H9 (cell line): ENCODE data around the gene TSPAN32. TPM values are rescaled to one million over a fixed set of nuclear protein-coding genes. Genes with fewer than 3 reads are reported as not detected.
A peak's percentile ranks its signal among the peaks of the same experiment; 100 is the strongest.

Experiments used
- DNase-seq: peaks from one replicate; pipeline ENCODE4 v3.0.0-alpha.2; 2017
- H2AFZ ChIP-seq: one replicate; pipeline ENCODE4 v1.6.1; 2013; ENCODE audit warnings: mild to moderate bottlenecking, low read length, control low read depth, moderate library complexity
- H2AK5ac ChIP-seq: 2 replicates; pipeline ENCODE4 v1.6.1; 2013; ENCODE audit warnings: low read length, control low read depth, mixed read lengths; ENCODE audit not compliant: insufficient read length
- H2BK120ac ChIP-seq: one replicate; pipeline ENCODE4 v1.6.1; 2013; ENCODE audit warnings: low read depth, mild to moderate bottlenecking, low read length, control low read depth, inconsistent platforms; ENCODE audit not compliant: poor library complexity, severe bottlenecking
- H2BK12ac ChIP-seq: 2 replicates; pipeline ENCODE4 v1.6.1; 2013; ENCODE audit warnings: low read length, control low read depth, mixed read lengths, low read depth; ENCODE audit not compliant: insufficient read length
- H2BK15ac ChIP-seq: 2 replicates; pipeline ENCODE4 v1.6.1; 2013; ENCODE audit warnings: low read depth, low read length, control low read depth
- H2BK20ac ChIP-seq: one replicate; pipeline ENCODE4 v1.6.1; 2013; ENCODE audit warnings: low read depth, mild to moderate bottlenecking, low read length, control low read depth, inconsistent platforms; ENCODE audit not compliant: poor library complexity, severe bottlenecking
- H2BK5ac ChIP-seq: 2 replicates; pipeline ENCODE4 v1.6.1; 2013; ENCODE audit warnings: low read length, control low read depth, mixed read lengths; ENCODE audit not compliant: insufficient read length
- H3K14ac ChIP-seq: 2 replicates; pipeline ENCODE4 v1.6.1; 2013; ENCODE audit warnings: low read length, control low read depth; ENCODE audit not compliant: insufficient read depth
- H3K18ac ChIP-seq: 2 replicates; pipeline ENCODE4 v1.6.1; 2013; ENCODE audit warnings: low read depth, mild to moderate bottlenecking, mixed read lengths, low read length, control low read depth; ENCODE audit not compliant: insufficient read length
- H3K23ac ChIP-seq: 2 replicates; pipeline ENCODE4 v1.6.1; 2013; ENCODE audit warnings: low read length, control low read depth, mixed read lengths, low read depth; ENCODE audit not compliant: insufficient read length
- H3K23me2 ChIP-seq: 2 replicates; pipeline ENCODE4 v1.6.1; 2013; ENCODE audit warnings: low read depth, mild to moderate bottlenecking, mixed read lengths, low read length, control low read depth; ENCODE audit not compliant: insufficient read length, poor library complexity, severe bottlenecking
- H3K27ac ChIP-seq: 2 replicates; pipeline ENCODE4 v1.5.1; 2013; ENCODE audit warnings: low read length, control low read depth, mixed read lengths, low read depth; ENCODE audit not compliant: insufficient read length
- H3K27me3 ChIP-seq: 2 replicates; pipeline ENCODE4 v1.6.1; 2013; ENCODE audit warnings: low read length, control low read depth, inconsistent platforms; ENCODE audit not compliant: insufficient read depth
- H3K4ac ChIP-seq: 2 replicates; pipeline ENCODE4 v1.6.1; 2013; ENCODE audit warnings: low read depth, mild to moderate bottlenecking, control low read depth, inconsistent platforms, low read length, moderate library complexity
- H3K4me1 ChIP-seq: 2 replicates; pipeline ENCODE4 v1.6.1; 2013; ENCODE audit warnings: low read length, control low read depth, inconsistent platforms; ENCODE audit not compliant: insufficient read depth
- H3K4me2 ChIP-seq: 2 replicates; pipeline ENCODE4 v1.6.1; 2013; ENCODE audit warnings: low read length, control low read depth, mixed read lengths; ENCODE audit not compliant: insufficient read length, insufficient read depth
- H3K56ac ChIP-seq: 2 replicates; pipeline ENCODE4 v1.6.1; 2013; ENCODE audit warnings: low read depth, mild to moderate bottlenecking, mixed read lengths, low read length, control low read depth; ENCODE audit not compliant: insufficient read length
- H3K79me1 ChIP-seq: 2 replicates; pipeline ENCODE4 v1.6.1; 2013; ENCODE audit warnings: low read depth, mild to moderate bottlenecking, moderate library complexity, low read length, control low read depth, inconsistent platforms; ENCODE audit not compliant: insufficient read depth, poor library complexity, severe bottlenecking
- H3K79me2 ChIP-seq: 2 replicates; pipeline ENCODE4 v1.6.1; 2013; ENCODE audit warnings: low read length, control low read depth, inconsistent platforms; ENCODE audit not compliant: insufficient read depth
- H3K9ac ChIP-seq: 2 replicates; pipeline ENCODE4 v1.6.1; 2013; ENCODE audit warnings: low read length, control low read depth, mixed read lengths; ENCODE audit not compliant: insufficient read length; ENCODE audit errors: extremely low read depth
- H3K9me3 ChIP-seq: one replicate; pipeline ENCODE4 v1.6.1; 2013; ENCODE audit warnings: low read depth, low read length, inconsistent platforms; ENCODE audit not compliant: control insufficient read depth
- H3T11ph ChIP-seq: one replicate; pipeline ENCODE4 v1.6.1; 2013; ENCODE audit warnings: mild to moderate bottlenecking, low read length, control low read depth, inconsistent platforms
- H4K20me1 ChIP-seq: one replicate; pipeline ENCODE4 v1.6.1; 2013; ENCODE audit not compliant: control insufficient read depth, insufficient read length, insufficient read depth
- H4K5ac ChIP-seq: 2 replicates; pipeline ENCODE4 v1.6.1; 2013; ENCODE audit warnings: low read depth, mild to moderate bottlenecking, mixed read lengths, low read length, control low read depth; ENCODE audit not compliant: insufficient read length
- H4K8ac ChIP-seq: replicated peaks from 2 replicates; pipeline ENCODE4 v1.6.1; 2013; ENCODE audit warnings: low read length, control low read depth, mixed read lengths, low read depth; ENCODE audit not compliant: insufficient read length
- H4K91ac ChIP-seq: 2 replicates; pipeline ENCODE4 v1.6.1; 2013; ENCODE audit warnings: low read depth, mild to moderate bottlenecking, moderate library complexity, mixed read lengths, low read length, control low read depth; ENCODE audit not compliant: insufficient read length
- H3K27ac Mint-ChIP-seq, 3 experiments: 2 replicates in 2 of 3; 3 replicates in 1 of 3; pipeline ENCODE4 v1.8.0; 2020 to 2021; ENCODE audit warnings: mixed read lengths in 3 of 3, mild to moderate bottlenecking in 1 of 3, moderate library complexity in 1 of 3
- H3K27me3 Mint-ChIP-seq: 2 replicates; pipeline ENCODE4 v1.8.0; 2021; ENCODE audit warnings: low read depth, mild to moderate bottlenecking, moderate library complexity, mixed read lengths
- H3K36me3 Mint-ChIP-seq, 3 experiments: 2 replicates in 2 of 3; 3 replicates in 1 of 3; pipeline ENCODE4 v1.8.0; 2020 to 2021; ENCODE audit warnings: low read depth in 3 of 3, mixed read lengths in 3 of 3; ENCODE audit not compliant: insufficient read depth in 1 of 3
- H3K4me1 Mint-ChIP-seq, 2 experiments: 2 replicates each; pipeline ENCODE4 v1.8.0; 2020; ENCODE audit warnings: mixed read lengths in 2 of 2
- H3K4me3 Mint-ChIP-seq, 2 experiments: 2 replicates in 1 of 2; 3 replicates in 1 of 2; pipeline ENCODE4 v1.8.0; 2020 to 2021; ENCODE audit warnings: mild to moderate bottlenecking in 2 of 2, mixed read lengths in 2 of 2, moderate library complexity in 1 of 2
- H3K9me3 Mint-ChIP-seq, 2 experiments: 2 replicates in 1 of 2; 3 replicates in 1 of 2; pipeline ENCODE4 v1.8.0; 2020; ENCODE audit warnings: mild to moderate bottlenecking in 2 of 2, mixed read lengths in 2 of 2, moderate library complexity in 1 of 2
- WGBS: extraction: QIAGEN DNeasy Blood & Tissue Kit; methylation state at CpG from one replicate; pipeline ENCODE4 v1.1.7; 2013; ENCODE audit warnings: missing lambda C conversion rate, low lambda C conversion rate, mixed read lengths; ENCODE audit not compliant: insufficient read length; ENCODE audit errors: extremely low coverage; 5-methylcytosine and 5-hydroxymethylcytosine counted together
- total RNA-seq: library from RNA; stranded (reverse); gene quantifications from 2 replicates; pipeline ENCODE4 v1.2.1, GENCODE V29; 2021
- TF ChIP-seq, protein P1 (sequence below): fragments of 200-600 bp; sonication (generic); conservative IDR thresholded peaks from 3 replicates; pipeline ENCODE4 v1.8.0; 2021; ENCODE audit warnings: antibody characterized with exemption, mild to moderate bottlenecking

TSPAN32 gene
- total RNA-seq, 1 experiment from 2014 or later, result not detected

DNA sequence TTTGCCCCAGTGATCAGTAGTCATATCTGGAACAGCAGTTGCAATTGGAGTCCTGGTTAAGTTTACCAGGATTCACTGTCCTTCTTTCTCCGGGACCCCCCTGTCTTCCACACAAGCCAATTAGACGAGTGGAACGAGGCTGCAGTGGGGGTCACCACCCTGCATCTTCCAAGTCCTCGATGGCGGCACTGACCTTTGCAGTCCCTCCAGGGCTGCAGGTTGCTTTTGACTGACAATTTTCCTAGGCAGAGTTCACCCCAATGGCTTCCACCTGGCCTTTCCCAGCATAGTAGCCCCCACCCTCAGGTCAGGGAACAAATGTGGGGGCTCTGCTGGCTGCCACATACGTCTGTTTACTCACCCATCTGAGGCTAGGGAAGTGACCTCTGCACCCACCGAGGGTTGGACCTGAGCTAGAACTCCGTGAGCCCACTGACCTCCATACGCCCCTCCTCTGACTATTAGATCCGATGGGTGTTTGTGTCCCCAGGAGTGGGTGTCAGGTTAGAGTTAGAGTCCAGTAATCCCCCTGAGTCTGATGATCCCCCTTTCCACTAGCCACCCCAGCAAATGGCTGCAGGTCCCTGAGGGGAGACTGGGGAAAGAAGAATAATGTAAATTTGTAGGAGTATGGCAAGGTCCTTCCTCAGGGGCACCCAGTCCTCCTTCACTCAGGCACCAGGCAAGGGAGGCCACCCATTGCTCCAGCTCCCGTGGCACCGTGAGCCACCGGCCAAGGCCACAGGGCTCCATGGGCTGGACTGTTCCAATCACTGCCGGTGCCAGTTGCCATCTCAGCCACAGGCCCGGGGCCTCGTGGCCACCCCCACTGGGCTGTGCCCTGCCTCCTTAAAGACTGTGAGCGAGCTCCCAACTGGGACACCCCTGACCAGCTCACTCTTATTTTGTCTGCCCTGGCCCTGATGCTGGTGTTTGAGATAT is 5.6 kb upstream of the TSPAN32 start:
- H3K9me3 ChIP-seq, result no peaks in the 10 kb centered on the region
- H3K4me1 ChIP-seq, result no peaks in the 10 kb centered on the region
- H3K23me2 ChIP-seq, result no peaks in the 10 kb centered on the region
- H3K9ac ChIP-seq, result no peak overlapping the region
- H3K27me3 ChIP-seq, result no peaks in the 10 kb centered on the region; the same call in 1 of the 2 replicates
- no peak overlapping the region for H3K27ac ChIP-seq
- no peaks in the 10 kb centered on the region for H3K4me1 Mint-ChIP-seq
- no peak overlapping the region for H2BK20ac ChIP-seq
- no peak overlapping the region; a peak in 1 of 7 replicates for H3K27ac Mint-ChIP-seq
- no peak overlapping the region for H3K18ac ChIP-seq
- no peak overlapping the region for H2BK12ac ChIP-seq
- H2BK15ac ChIP-seq, result no peak overlapping the region
- no peak overlapping the region for H2AFZ ChIP-seq
- no peak overlapping the region for H3K14ac ChIP-seq
- H3K9me3 Mint-ChIP-seq, result no peaks in the 10 kb centered on the region; a peak in 1 of 5 replicates
- H3T11ph ChIP-seq, result no peak overlapping the region
- no peak overlapping the region for H3K4me3 Mint-ChIP-seq
- H4K20me1 ChIP-seq, result no peaks in the 10 kb centered on the region
- H3K4ac ChIP-seq, result no peak overlapping the region
- no peak overlapping the region for H2AK5ac ChIP-seq
- H3K79me1 ChIP-seq, result no peaks in the 10 kb centered on the region
- peak; percentile 18 for DNase-seq
- H3K79me2 ChIP-seq, result no peaks in the 10 kb centered on the region
- H2BK5ac ChIP-seq, result no peak overlapping the region
- H3K56ac ChIP-seq, result no peak overlapping the region
- H2BK120ac ChIP-seq, result no peak overlapping the region
- no peak overlapping the region for H4K5ac ChIP-seq
- TF ChIP-seq, protein P1, sequence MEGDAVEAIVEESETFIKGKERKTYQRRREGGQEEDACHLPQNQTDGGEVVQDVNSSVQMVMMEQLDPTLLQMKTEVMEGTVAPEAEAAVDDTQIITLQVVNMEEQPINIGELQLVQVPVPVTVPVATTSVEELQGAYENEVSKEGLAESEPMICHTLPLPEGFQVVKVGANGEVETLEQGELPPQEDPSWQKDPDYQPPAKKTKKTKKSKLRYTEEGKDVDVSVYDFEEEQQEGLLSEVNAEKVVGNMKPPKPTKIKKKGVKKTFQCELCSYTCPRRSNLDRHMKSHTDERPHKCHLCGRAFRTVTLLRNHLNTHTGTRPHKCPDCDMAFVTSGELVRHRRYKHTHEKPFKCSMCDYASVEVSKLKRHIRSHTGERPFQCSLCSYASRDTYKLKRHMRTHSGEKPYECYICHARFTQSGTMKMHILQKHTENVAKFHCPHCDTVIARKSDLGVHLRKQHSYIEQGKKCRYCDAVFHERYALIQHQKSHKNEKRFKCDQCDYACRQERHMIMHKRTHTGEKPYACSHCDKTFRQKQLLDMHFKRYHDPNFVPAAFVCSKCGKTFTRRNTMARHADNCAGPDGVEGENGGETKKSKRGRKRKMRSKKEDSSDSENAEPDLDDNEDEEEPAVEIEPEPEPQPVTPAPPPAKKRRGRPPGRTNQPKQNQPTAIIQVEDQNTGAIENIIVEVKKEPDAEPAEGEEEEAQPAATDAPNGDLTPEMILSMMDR, result no peak
- H3K23ac ChIP-seq, result no peak overlapping the region
- H3K36me3 Mint-ChIP-seq, result no peaks in the 10 kb centered on the region
- peaks cover 48% of the 10 kb centered on the region for H3K27me3 Mint-ChIP-seq
- WGBS, result no CpG with 5 or more reads among the region's 17 CpGs
- no peak overlapping the region for H3K4me2 ChIP-seq
- H4K91ac ChIP-seq, result no peak overlapping the region
- no peak overlapping the region for H4K8ac ChIP-seq
